Mesendoderm (in vitro differentiated cells): ENCODE measurements around the gene MATN1.

ENCODE experiments used
- DNase-seq: peaks from one replicate; pipeline ENCODE4 v3.0.0; 2013
- H2AK5ac ChIP-seq: 2 replicates; pipeline ENCODE4 v1.6.1; 2013; ENCODE audit warnings: low read length, inconsistent platforms
- H2BK120ac ChIP-seq: 2 replicates; pipeline ENCODE4 v1.6.1; 2013; ENCODE audit warnings: low read depth, mild to moderate bottlenecking, low read length, moderate library complexity, mixed read lengths
- H2BK15ac ChIP-seq: replicated peaks from 2 replicates; pipeline ENCODE4 v1.6.1; 2013; ENCODE audit warnings: low read depth, mild to moderate bottlenecking, moderate library complexity
- H2BK5ac ChIP-seq: 2 replicates; pipeline ENCODE4 v1.6.1; 2013; ENCODE audit warnings: low read length, inconsistent platforms
- H3K18ac ChIP-seq: 2 replicates; pipeline ENCODE4 v1.6.1; 2013; ENCODE audit warnings: mild to moderate bottlenecking, low read length, mixed read lengths
- H3K23ac ChIP-seq: one replicate; pipeline ENCODE4 v1.6.1; 2013; ENCODE audit warnings: low read length
- H3K27ac ChIP-seq: 2 replicates; pipeline ENCODE4 v1.5.1; 2013; ENCODE audit warnings: low read depth, mild to moderate bottlenecking, inconsistent platforms, low read length, moderate library complexity
- H3K27me3 ChIP-seq: 2 replicates; pipeline ENCODE4 v1.6.1; 2013; ENCODE audit warnings: low read length, control low read depth, mild to moderate bottlenecking, inconsistent platforms; ENCODE audit not compliant: insufficient read depth, poor library complexity
- H3K36me3 ChIP-seq: 2 replicates; pipeline ENCODE4 v1.6.1; 2013; ENCODE audit warnings: low read length, inconsistent platforms; ENCODE audit not compliant: control insufficient read depth, insufficient read depth
- H3K4ac ChIP-seq: one replicate; pipeline ENCODE4 v1.6.1; 2013; ENCODE audit warnings: low read depth, mild to moderate bottlenecking, low read length, moderate library complexity
- H3K4me1 ChIP-seq: 2 replicates; pipeline ENCODE4 v1.6.1; 2013; ENCODE audit warnings: low read depth, low read length, inconsistent platforms; ENCODE audit not compliant: control insufficient read depth
- H3K4me2 ChIP-seq: 2 replicates; pipeline ENCODE4 v1.6.1; 2013; ENCODE audit warnings: low read length
- H3K4me3 ChIP-seq: 2 replicates; pipeline ENCODE4 v1.5.1; 2013; ENCODE audit warnings: mild to moderate bottlenecking, low read length
- H3K56ac ChIP-seq: one replicate; pipeline ENCODE4 v1.6.1; 2013; ENCODE audit warnings: low read length
- H3K79me1 ChIP-seq: 2 replicates; pipeline ENCODE4 v1.6.1; 2013; ENCODE audit warnings: low read length, inconsistent platforms
- H3K79me2 ChIP-seq: 2 replicates; pipeline ENCODE4 v1.6.1; 2013; ENCODE audit warnings: mild to moderate bottlenecking, low read length; ENCODE audit not compliant: control insufficient read depth, insufficient read depth
- H3K9ac ChIP-seq: 2 replicates; pipeline ENCODE4 v1.6.1; 2013; ENCODE audit warnings: low read length, inconsistent platforms
- H4K5ac ChIP-seq: one replicate; pipeline ENCODE4 v1.6.1; 2013; ENCODE audit warnings: low read length
- H4K8ac ChIP-seq: one replicate; pipeline ENCODE4 v1.6.1; 2013; ENCODE audit warnings: low read depth, mild to moderate bottlenecking, control low read depth, low read length, moderate library complexity
- WGBS: extraction: QIAGEN DNeasy Blood & Tissue Kit; methylation state at CpG from one replicate; pipeline ENCODE4 v1.1.7; 2013; ENCODE audit warnings: low lambda C conversion rate, missing lambda C conversion rate; ENCODE audit not compliant: insufficient coverage; ENCODE audit errors: extremely low coverage; 5-methylcytosine and 5-hydroxymethylcytosine counted together

The MATN1 gene

DNA sequence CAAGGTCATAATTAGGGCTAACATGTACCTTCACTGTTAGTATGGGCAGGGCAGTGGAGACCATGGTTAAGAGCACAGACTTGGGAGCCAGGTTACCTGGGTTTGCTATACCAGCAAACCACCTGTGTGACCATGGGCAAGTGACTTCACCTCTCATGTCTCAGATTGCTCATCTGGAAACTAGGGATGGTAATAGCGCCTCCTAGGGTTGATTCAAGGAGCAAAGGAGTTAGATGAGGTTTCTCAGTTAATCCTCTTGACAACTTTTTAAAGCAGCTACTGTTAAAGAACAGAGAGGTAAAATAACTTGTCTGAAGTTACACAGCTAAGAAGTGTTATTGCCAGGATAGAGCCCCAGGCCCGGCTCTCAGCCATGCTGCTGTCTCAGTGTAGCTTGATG is 790 bp upstream of the MATN1 start:
- WGBS, result no CpG with 5 or more reads among the region's 2 CpGs

DNA sequence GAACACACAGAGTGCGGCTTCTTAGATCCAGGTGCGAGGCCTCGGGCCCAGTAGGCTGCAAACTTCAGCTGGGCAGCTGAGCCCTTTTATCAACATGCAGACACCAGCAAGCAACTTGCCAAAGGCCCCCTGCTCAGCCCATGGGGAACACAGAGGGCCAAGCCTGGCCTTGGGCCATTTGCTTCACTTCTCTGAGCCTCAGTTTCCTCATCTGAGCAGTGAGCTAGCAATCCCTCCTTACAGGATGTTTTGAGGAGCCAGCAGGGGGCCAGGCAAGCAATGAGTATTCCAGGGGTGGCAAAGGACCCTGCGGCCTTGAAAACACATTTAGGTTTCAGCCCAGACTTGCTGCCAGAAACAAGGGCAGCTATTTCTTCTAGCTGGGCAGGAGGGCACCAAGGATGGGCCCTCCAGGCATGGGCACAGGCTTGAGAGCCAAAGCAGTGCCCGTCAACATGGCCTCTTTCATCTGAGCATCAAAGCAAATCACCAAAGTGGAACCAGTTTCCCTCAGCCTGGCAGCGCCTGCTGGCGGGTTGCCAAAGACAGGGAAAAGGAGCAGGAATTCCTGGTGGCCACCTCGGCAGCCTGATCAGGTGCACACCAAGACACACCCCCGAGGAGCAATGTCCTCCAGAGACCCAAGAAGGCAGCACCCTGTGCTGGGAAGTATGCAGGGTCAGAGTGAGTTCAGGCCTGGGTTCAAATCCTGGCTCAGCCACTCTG is 1.4 kb downstream of the MATN1 start:
- Histone ChIP-seq H3K27me3 (no peaks in the 10 kb centered on the region), H4K8ac (no peak overlapping the region), H3K4ac (no peak overlapping the region), H3K4me3 (no peak overlapping the region), H3K36me3 (no peaks in the 10 kb centered on the region), H2AK5ac (no peak overlapping the region), H3K18ac (no peak overlapping the region), H4K5ac (no peak overlapping the region), H3K27ac (no peak overlapping the region), H3K79me2 (no peaks in the 10 kb centered on the region), H2BK120ac (no peak overlapping the region), H3K9ac (no peak overlapping the region), H3K4me1 (no peaks in the 10 kb centered on the region), H3K56ac (no peak overlapping the region), H2BK5ac (no peak overlapping the region), H3K4me2 (no peak overlapping the region), H2BK15ac (no peak overlapping the region), H3K79me1 (no peaks in the 10 kb centered on the region), H3K23ac (no peak overlapping the region)
- WGBS, result no CpG with 5 or more reads among the region's 9 CpGs
- DNase-seq, result no peak

More for the DNA sequence above, 790 bp upstream of the MATN1 start:
- no peak overlapping the region for H4K5ac ChIP-seq
- no peak overlapping the region for H3K9ac ChIP-seq
- H3K4ac ChIP-seq, result no peak overlapping the region
- no peaks in the 10 kb centered on the region for H3K36me3 ChIP-seq
- H3K4me3 ChIP-seq, result no peak overlapping the region
- no peak overlapping the region for H2BK15ac ChIP-seq
- H3K4me1 ChIP-seq, result no peaks in the 10 kb centered on the region
- H4K8ac ChIP-seq, result no peak overlapping the region
- no peak overlapping the region for H2AK5ac ChIP-seq
- no peak overlapping the region for H2BK120ac ChIP-seq
- no peak overlapping the region for H3K27ac ChIP-seq
- H2BK5ac ChIP-seq, result no peak overlapping the region
- H3K56ac ChIP-seq, result no peak overlapping the region
- H3K4me2 ChIP-seq, result no peak overlapping the region
- no peaks in the 10 kb centered on the region for H3K79me1 ChIP-seq
- no peak overlapping the region for H3K23ac ChIP-seq
- H3K18ac ChIP-seq, result no peak overlapping the region
- no peaks in the 10 kb centered on the region for H3K27me3 ChIP-seq
- DNase-seq, result no peak
- H3K79me2 ChIP-seq, result no peaks in the 10 kb centered on the region

GRCh38 chr1:30721341-30721793 is 2.0 kb downstream of the MATN1 start:
- H3K4me2 ChIP-seq, result no peak overlapping the region
- no peak for DNase-seq
- no peaks in the 10 kb centered on the region for H3K79me2 ChIP-seq

DNA sequence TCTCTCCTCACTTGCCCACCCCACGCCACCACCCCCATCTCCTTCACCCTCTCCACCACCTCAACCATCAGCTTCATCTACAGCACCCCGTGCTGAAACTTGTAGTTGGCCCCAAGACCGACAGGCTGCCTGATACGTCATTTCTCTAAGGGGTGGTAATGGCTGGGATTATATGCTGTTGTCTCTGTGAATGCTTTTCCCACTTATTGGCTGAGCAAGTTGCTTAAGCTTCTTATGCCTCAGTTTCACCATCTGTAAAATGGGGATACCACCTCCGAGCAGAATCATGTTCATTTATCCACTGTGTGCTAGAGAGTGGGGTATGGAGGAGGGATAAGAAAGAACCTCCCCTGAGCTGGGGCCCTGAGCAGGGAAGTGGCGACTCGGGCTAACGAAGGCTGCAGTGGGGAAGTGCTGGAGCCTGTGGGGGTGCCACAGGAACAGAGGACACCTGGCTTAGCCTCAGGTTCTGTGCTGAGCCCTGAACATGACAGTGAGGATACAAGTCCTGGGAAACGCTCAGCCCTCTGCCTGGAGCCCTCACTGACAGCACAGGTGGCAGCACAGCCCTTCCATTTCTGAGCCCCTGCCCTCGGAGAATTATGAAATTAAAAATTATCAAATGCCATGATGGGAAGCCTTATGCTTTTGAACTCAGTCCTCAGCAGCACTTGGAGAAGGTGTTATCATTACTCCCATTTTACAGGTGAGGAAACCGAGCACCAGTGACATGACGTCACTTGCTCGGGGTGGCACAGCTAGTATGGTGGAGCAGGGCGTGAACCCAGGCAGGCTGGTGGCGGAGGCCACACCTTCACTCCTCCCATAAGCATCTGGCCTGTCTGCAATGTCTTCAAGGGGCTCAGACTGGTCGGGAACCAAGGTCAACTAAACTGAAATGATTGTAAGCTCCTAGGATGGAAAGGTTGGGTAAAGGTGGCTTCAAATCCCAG is 2.8 kb downstream of the MATN1 start:
- Histone ChIP-seq H3K36me3 (no peaks in the 10 kb centered on the region), H3K4ac (no peak overlapping the region), H3K4me1 (no peaks in the 10 kb centered on the region), H3K4me3 (no peak overlapping the region), H3K27me3 (no peaks in the 10 kb centered on the region), H3K79me1 (no peaks in the 10 kb centered on the region), H3K18ac (no peak overlapping the region), H2BK120ac (no peak overlapping the region), H4K8ac (no peak overlapping the region), H2BK5ac (no peak overlapping the region), H3K56ac (no peak overlapping the region), H3K4me2 (no peak overlapping the region), H4K5ac (no peak overlapping the region), H2BK15ac (no peak overlapping the region), H3K9ac (no peak overlapping the region), H2AK5ac (no peak overlapping the region), H3K79me2 (no peaks in the 10 kb centered on the region), H3K23ac (no peak overlapping the region), H3K27ac (no peak overlapping the region)
- WGBS, result no CpG with 5 or more reads among the region's 16 CpGs
- no peak for DNase-seq

More at GRCh38 chr1:30721341-30721793, 2.0 kb downstream of the MATN1 start:
- Histone ChIP-seq H3K36me3 (no peaks in the 10 kb centered on the region), H3K4me3 (no peak overlapping the region), H3K23ac (no peak overlapping the region), H3K27ac (no peak overlapping the region), H3K9ac (no peak overlapping the region), H3K27me3 (no peaks in the 10 kb centered on the region), H3K56ac (no peak overlapping the region), H2BK15ac (no peak overlapping the region), H3K18ac (no peak overlapping the region), H4K5ac (no peak overlapping the region), H4K8ac (no peak overlapping the region), H2AK5ac (no peak overlapping the region), H3K79me1 (no peaks in the 10 kb centered on the region), H2BK120ac (no peak overlapping the region), H2BK5ac (no peak overlapping the region), H3K4me1 (no peaks in the 10 kb centered on the region), H3K4ac (no peak overlapping the region)
- WGBS, result no CpG with 5 or more reads among the region's 27 CpGs

DNA sequence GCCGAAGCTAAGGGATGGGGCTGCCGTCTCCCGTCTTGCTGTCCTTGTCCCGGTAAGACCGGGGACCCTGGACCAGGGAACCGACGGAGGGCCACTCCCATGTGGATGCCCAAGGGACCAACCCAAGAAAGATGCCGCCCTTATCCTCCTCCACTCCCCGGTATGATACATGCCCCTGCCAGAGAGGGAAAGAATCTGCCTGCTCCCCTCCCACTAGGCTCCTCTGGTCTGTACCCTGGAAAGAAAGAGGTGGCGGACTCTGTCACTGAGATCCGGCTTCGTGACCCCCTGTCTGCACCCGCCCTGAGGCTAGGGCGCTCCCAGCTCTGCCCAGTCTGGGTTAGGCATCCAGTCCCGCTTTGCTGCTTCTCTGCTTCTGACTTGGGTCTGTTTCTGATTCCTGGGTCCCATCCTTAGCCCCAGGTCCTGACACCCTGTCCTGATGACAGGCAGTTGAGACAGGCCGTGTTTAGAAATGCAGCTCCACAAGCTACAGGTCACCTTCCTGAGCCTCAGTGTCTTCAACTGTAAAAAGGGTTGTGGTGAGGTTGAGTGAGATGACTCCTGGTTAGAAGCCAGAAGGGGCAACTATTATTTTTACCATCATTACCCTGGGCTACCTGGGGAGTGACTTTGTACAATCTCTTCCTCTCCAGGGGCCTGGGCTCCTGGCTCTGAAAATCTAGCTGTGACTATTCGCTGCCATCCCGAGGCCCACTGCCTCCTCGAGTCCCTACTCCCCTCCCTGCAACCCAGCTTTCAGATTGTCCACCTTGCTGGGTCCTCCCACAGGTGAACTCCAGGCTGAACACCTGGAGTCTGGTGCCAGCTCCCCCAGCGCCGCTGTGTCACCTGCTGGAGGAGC is 3.7 kb downstream of the MATN1 start:
- peak overlapping the region; percentile 2 for H3K56ac ChIP-seq
- H2AK5ac ChIP-seq, result no peak overlapping the region
- no peak overlapping the region for H3K4me2 ChIP-seq
- no peaks in the 10 kb centered on the region for H3K27me3 ChIP-seq
- H3K36me3 ChIP-seq, result no peaks in the 10 kb centered on the region
- DNase-seq, result no peak
- H2BK120ac ChIP-seq, result no peak overlapping the region
- no peak overlapping the region for H3K4ac ChIP-seq
- H4K8ac ChIP-seq, result no peak overlapping the region
- no peak overlapping the region for H3K23ac ChIP-seq
- H3K4me1 ChIP-seq, result no peaks in the 10 kb centered on the region
- no peak overlapping the region for H2BK5ac ChIP-seq
- no peak overlapping the region for H3K9ac ChIP-seq
- no peak overlapping the region for H3K4me3 ChIP-seq
- no peak overlapping the region for H4K5ac ChIP-seq
- no peak overlapping the region for H3K27ac ChIP-seq
- no peak overlapping the region for H2BK15ac ChIP-seq
- no CpG with 5 or more reads among the region's 21 CpGs for WGBS
- H3K18ac ChIP-seq, result no peak overlapping the region
- no peaks in the 10 kb centered on the region for H3K79me1 ChIP-seq
- H3K79me2 ChIP-seq, result no peaks in the 10 kb centered on the region
